ENCODE measurements around the gene CADM2. TPM values are rescaled to one million over a fixed set of nuclear protein-coding genes. Genes with fewer than 3 reads are reported as not detected.

CADM2 gene
- total and polyA plus RNA-seq, 2 experiments from 2014 or later, result 13.3 to 47.5 TPM

- no peak overlapping the region for H3K27ac ChIP-seq (ENCODE audit: low read depth)
- no peak for DNase-seq (ENCODE audit: low spot score)
- H3K36me3 ChIP-seq (ENCODE audit: insufficient read depth), result no peaks in the 10 kb centered on the region
- H2AFZ ChIP-seq, result no peak overlapping the region
- H3K27ac Mint-ChIP-seq, result peak overlapping the region; percentile 55
- peaks cover 11% of the 10 kb centered on the region; the same call in 1 of the 2 replicates for H3K4me1 ChIP-seq (ENCODE audit: insufficient read depth)
- H3K4me3 Mint-ChIP-seq, result no peak overlapping the region
- no peak overlapping the region for H3K4me2 ChIP-seq
- H3K27me3 ChIP-seq (ENCODE audit: insufficient read depth), result no peaks in the 10 kb centered on the region
- H3K9me2 ChIP-seq (ENCODE audit: insufficient read depth), result no peaks in the 10 kb centered on the region
- peaks cover 28% of the 10 kb centered on the region for H3K4me1 Mint-ChIP-seq
- H3K27me3 Mint-ChIP-seq (ENCODE audit: insufficient read depth, low read depth, poor library complexity), result peaks cover 2% of the 10 kb centered on the region
- no peak overlapping the region for H3K4me3 ChIP-seq
- no peaks in the 10 kb centered on the region for H3F3A ChIP-seq (replicated peaks; ENCODE audit: low read depth)
- H3K79me2 ChIP-seq (replicated peaks; ENCODE audit: insufficient read depth), result no peaks in the 10 kb centered on the region
- no peaks in the 10 kb centered on the region for H3K9me3 Mint-ChIP-seq
- H3K36me3 Mint-ChIP-seq (ENCODE audit: low read depth), result no peaks in the 10 kb centered on the region
- H4K20me1 ChIP-seq (replicated peaks; ENCODE audit: insufficient read depth), result no peaks in the 10 kb centered on the region
- TF ChIP-seq ETS1 (IDR thresholded peaks at IDR 0.05) (no peak), ZNF114 (CRISPR knock-in tag; IDR thresholded peaks at IDR 0.05) (no peak), CTCF (conservative IDR thresholded peaks at IDR 0.05; ENCODE audit: low read depth in 2 of 2) (no peak), JUNB (IDR thresholded peaks at IDR 0.05; ENCODE audit: unreplicated experiment) (no peak), REST (IDR thresholded peaks at IDR 0.05; ENCODE audit: unreplicated experiment) (no peak), EZH2phosphoT487 (IDR thresholded peaks at IDR 0.05; ENCODE audit: unreplicated experiment) (no peak), CREB1 (CRISPR knock-in tag; IDR thresholded peaks at IDR 0.05; ENCODE audit: low read depth) (no peak), STAT1 (IDR thresholded peaks at IDR 0.05; ENCODE audit: unreplicated experiment) (no peak), ZNF331 (CRISPR knock-in tag; IDR thresholded peaks at IDR 0.05; ENCODE audit: low read depth) (no peak), EZH2 (IDR thresholded peaks at IDR 0.05; ENCODE audit: low read depth, unreplicated experiment) (no peak)
- no peak for ATAC-seq
Observed at GRCh38 chr3:85251766-85252165, 293.0 kb downstream of the CADM2 start.
